Activated T-helper 1 cell treated with anti-CD3 and anti-CD28 coated beads, Interleukin-12 subunit alpha, Interleukin-12 subunit beta, Interleukin-2, Interleukin-4 antibody, amounts not matched to agents 30 ng/mL and 10 ng/mL and 1 ng/mL, durations not matched to agents 14 hours and 24 hours and 36 hours (primary cell): Measurements from ENCODE around the gene CALML6. TPM values are rescaled to one million over a fixed set of nuclear protein-coding genes. Genes with fewer than 3 reads are reported as not detected.

Source experiments
- DNase-seq: peaks from one replicate; pipeline ENCODE4 v3.0.0; 2021; ENCODE audit warnings: low spot score
- H3K27ac Mint-ChIP-seq: one replicate; pipeline ENCODE4 v1.8.0; 2021; ENCODE audit warnings: mild to moderate bottlenecking, mixed read lengths
- H3K27me3 Mint-ChIP-seq: one replicate; pipeline ENCODE4 v1.8.0; 2022; ENCODE audit warnings: mild to moderate bottlenecking, moderate library complexity, mixed read lengths; ENCODE audit not compliant: insufficient read depth
- H3K36me3 Mint-ChIP-seq: one replicate; pipeline ENCODE4 v1.8.0; 2021; ENCODE audit warnings: low read depth, mixed read lengths
- H3K4me1 Mint-ChIP-seq: one replicate; pipeline ENCODE4 v1.8.0; 2021; ENCODE audit warnings: low read depth, mixed read lengths
- H3K4me3 Mint-ChIP-seq: one replicate; pipeline ENCODE4 v1.8.0; 2021; ENCODE audit warnings: mild to moderate bottlenecking, moderate library complexity, mixed read lengths
- H3K9me3 Mint-ChIP-seq: one replicate; pipeline ENCODE4 v1.8.0; 2021; ENCODE audit warnings: mixed read lengths
- intact Hi-C: fragments of 100-400 bp; cut with micrococcal nuclease; formaldehyde crosslinking; loops from one replicate; pipeline ENCODE4 v1.15.1; 2024
- total RNA-seq: library from RNA; stranded (reverse); gene quantifications from 2 replicates; pipeline ENCODE4 v1.2.3, GENCODE V29; 2022

The CALML6 gene
- total RNA-seq, 1 donor from 2014 or later = 0.36 TPM

- H3K4me1 Mint-ChIP-seq = no peaks in the 10 kb centered on the region
- H3K27me3 Mint-ChIP-seq = peaks cover 2% of the 10 kb centered on the region
- no peaks in the 10 kb centered on the region for H3K36me3 Mint-ChIP-seq
- peak overlapping the region; percentile 64 for H3K4me3 Mint-ChIP-seq
- peak; percentile 99 for DNase-seq
- no peaks in the 10 kb centered on the region for H3K9me3 Mint-ChIP-seq
- intact Hi-C loops = loop anchor here (1.0 to 2.0 kb wide), 6 partner anchors 10 to 667 kb away; partner anchors contain the start of genes GNB1 and PRXL2B
- H3K27ac Mint-ChIP-seq = peak overlapping the region; percentile 70
These were observed 4.4 kb downstream of the CALML6 start for GRCh38 chr1:1919304-1920056.

DNA sequence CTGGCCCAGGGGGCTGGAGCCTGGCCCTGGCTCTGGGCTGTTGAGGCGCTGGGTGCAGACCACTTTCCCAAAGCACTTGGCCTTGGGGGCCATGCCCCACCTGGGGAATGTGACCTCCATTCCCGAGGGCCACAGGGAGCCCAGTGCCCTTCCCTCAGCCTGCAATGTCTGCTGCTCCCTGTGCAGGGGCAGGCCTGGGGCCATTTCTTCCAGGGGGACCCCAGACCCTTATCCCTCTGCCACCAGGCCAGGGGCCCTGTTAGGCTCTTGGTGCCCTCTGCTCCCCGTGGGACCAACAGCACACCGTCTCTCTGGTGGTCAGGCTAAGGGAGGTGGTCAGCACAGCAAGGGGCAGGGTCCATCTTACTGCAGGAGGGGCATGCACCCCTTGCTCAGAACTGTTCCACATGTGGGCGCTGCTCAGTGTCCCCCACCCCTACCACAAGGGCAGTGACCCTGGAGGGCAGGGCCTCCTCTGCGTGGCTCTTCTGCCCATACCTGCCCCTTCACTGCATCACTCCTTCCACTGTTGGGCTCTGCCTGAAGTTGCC is 5.1 kb downstream of the CALML6 start:
- H3K27me3 Mint-ChIP-seq = peaks cover 2% of the 10 kb centered on the region
- no peak for DNase-seq
- H3K9me3 Mint-ChIP-seq = no peaks in the 10 kb centered on the region
- no peaks in the 10 kb centered on the region for H3K4me1 Mint-ChIP-seq
- intact Hi-C loops = no loop called here
- no peaks in the 10 kb centered on the region for H3K36me3 Mint-ChIP-seq
- no peak overlapping the region for H3K27ac Mint-ChIP-seq
- H3K4me3 Mint-ChIP-seq = peak overlapping the region; percentile 49

DNA sequence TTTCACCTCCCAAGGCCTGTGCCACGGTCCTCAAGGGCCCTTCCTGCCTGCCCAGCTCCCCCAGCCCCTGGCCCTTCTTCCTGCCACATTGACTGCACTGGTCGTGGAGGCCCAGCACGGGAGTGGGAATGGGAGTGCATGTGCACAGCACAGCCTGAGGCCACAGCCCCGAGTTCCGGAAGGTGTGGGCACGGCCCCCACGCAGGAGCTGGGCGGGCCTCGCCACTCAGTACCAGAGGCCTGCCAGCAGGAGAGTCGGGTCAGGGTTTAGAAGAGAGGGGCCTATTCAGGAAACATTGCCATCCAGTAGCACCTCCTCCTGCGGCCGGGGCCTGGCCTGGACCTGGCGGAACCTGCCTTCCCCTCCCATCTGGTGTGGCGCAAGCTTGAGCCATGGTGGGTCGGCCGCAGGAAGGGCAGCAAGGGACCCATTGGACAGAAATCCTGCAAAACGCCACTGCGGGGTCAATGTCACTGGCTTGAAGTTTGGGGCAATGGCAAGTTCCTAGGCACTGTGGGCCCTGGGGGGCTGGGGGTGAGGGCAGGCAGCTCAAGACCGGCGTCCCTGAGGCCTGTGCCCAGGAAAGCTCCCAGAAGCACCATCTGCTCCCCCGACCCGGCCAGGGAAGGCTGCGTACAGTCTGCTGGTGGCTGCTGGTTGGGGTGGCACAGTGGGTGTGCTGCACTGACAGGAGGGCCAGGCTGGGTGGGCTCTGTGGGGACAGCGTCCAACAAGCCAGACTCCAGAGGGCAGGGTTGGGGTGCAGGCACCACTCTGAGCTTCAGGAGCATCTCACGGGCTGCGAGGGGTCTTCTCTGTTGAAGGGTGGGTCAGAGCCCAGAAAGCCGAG is 5.8 kb downstream of the CALML6 start:
- Mint-ChIP-seq H3K9me3 (no peaks in the 10 kb centered on the region), H3K4me3 (peak overlapping the region; percentile 49), H3K27ac (no peak overlapping the region), H3K27me3 (peaks cover 2% of the 10 kb centered on the region), H3K4me1 (no peaks in the 10 kb centered on the region), H3K36me3 (no peaks in the 10 kb centered on the region)
- intact Hi-C loops = no loop called here
- DNase-seq = no peak

GRCh38 chr1:1921459-1921862 is 6.4 kb downstream of the CALML6 start:
- Mint-ChIP-seq H3K9me3 (no peaks in the 10 kb centered on the region), H3K27me3 (no peaks in the 10 kb centered on the region), H3K27ac (no peak overlapping the region), H3K4me3 (no peak overlapping the region), H3K36me3 (no peaks in the 10 kb centered on the region), H3K4me1 (no peaks in the 10 kb centered on the region)
- DNase-seq = no peak
- intact Hi-C loops = no loop called here

DNA sequence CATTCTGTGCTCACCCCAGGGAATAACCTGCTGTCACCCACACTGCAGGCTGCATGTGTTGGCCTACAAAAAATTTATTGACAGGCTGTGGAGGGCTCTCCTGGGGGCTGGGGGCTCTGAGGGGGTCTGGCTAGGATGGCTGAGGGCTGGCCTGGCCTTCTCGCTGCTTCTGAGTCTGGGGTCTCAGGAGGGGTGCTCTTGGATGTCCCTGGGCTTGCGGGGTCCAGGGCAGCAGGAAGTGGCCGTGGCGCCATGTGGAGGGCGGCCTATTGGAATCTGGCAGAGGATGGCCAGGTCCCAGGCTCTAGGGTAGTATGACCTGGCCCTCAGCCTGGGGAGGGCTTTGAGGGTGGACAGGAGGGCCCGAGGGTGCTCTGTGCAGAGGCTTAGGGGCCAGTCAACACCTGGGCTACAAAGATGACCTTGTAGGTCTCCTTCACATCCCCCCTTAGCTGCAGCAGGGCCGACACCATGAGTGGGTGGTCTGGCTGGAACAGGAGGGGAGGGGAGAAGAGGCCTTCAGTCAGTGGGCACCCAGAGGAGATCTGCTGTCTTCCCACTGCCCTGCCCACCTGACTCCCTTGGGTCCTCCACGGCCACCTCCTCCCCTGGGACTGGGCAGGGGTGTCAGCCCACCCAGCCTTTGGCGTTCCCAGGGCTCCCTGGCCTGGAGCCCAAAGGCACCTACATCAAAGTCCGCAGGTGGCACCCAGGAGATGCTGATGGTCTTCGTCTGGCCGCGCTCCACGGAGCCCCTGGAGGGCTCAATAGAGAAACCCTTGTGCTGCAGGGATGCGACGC is 7.0 kb downstream of the CALML6 start:
- H3K27ac Mint-ChIP-seq = no peak overlapping the region
- no peak for DNase-seq
- no peaks in the 10 kb centered on the region for H3K27me3 Mint-ChIP-seq
- no peaks in the 10 kb centered on the region for H3K4me1 Mint-ChIP-seq
- H3K36me3 Mint-ChIP-seq = no peaks in the 10 kb centered on the region
- H3K9me3 Mint-ChIP-seq = no peaks in the 10 kb centered on the region
- H3K4me3 Mint-ChIP-seq = no peak overlapping the region
- intact Hi-C loops = no loop called here

GRCh38 chr1:1922702-1922955 is 7.6 kb downstream of the CALML6 start:
- Mint-ChIP-seq H3K27ac (no peak overlapping the region), H3K9me3 (no peaks in the 10 kb centered on the region), H3K4me3 (no peak overlapping the region), H3K27me3 (no peaks in the 10 kb centered on the region), H3K4me1 (no peaks in the 10 kb centered on the region), H3K36me3 (no peaks in the 10 kb centered on the region)
- no peak for DNase-seq
- intact Hi-C loops = no loop called here

- Mint-ChIP-seq H3K4me1 (no peaks in the 10 kb centered on the region), H3K27me3 (no peaks in the 10 kb centered on the region), H3K4me3 (no peak overlapping the region), H3K9me3 (no peaks in the 10 kb centered on the region), H3K27ac (no peak overlapping the region), H3K36me3 (no peaks in the 10 kb centered on the region)
- intact Hi-C loops = no loop called here
- no peak for DNase-seq
These were observed 8.1 kb downstream of the CALML6 start for GRCh38 chr1:1922956-1923833.

- no peaks in the 10 kb centered on the region for H3K4me1 Mint-ChIP-seq
- no peaks in the 10 kb centered on the region for H3K36me3 Mint-ChIP-seq
- no peak overlapping the region for H3K27ac Mint-ChIP-seq
- no peaks in the 10 kb centered on the region for H3K27me3 Mint-ChIP-seq
- H3K4me3 Mint-ChIP-seq = no peak overlapping the region
- no peak for DNase-seq
- no peaks in the 10 kb centered on the region for H3K9me3 Mint-ChIP-seq
- intact Hi-C loops = no loop called here
These were observed 9.3 kb downstream of the CALML6 start for GRCh38 chr1:1924386-1924785.

GRCh38 chr1:1924849-1925248 is 9.8 kb downstream of the CALML6 start:
- no peak overlapping the region for H3K27ac Mint-ChIP-seq
- H3K9me3 Mint-ChIP-seq = no peaks in the 10 kb centered on the region
- intact Hi-C loops = no loop called here
- no peak overlapping the region for H3K4me3 Mint-ChIP-seq
- no peaks in the 10 kb centered on the region for H3K4me1 Mint-ChIP-seq
- H3K27me3 Mint-ChIP-seq = no peaks in the 10 kb centered on the region
- DNase-seq = no peak
- H3K36me3 Mint-ChIP-seq = no peaks in the 10 kb centered on the region

DNA sequence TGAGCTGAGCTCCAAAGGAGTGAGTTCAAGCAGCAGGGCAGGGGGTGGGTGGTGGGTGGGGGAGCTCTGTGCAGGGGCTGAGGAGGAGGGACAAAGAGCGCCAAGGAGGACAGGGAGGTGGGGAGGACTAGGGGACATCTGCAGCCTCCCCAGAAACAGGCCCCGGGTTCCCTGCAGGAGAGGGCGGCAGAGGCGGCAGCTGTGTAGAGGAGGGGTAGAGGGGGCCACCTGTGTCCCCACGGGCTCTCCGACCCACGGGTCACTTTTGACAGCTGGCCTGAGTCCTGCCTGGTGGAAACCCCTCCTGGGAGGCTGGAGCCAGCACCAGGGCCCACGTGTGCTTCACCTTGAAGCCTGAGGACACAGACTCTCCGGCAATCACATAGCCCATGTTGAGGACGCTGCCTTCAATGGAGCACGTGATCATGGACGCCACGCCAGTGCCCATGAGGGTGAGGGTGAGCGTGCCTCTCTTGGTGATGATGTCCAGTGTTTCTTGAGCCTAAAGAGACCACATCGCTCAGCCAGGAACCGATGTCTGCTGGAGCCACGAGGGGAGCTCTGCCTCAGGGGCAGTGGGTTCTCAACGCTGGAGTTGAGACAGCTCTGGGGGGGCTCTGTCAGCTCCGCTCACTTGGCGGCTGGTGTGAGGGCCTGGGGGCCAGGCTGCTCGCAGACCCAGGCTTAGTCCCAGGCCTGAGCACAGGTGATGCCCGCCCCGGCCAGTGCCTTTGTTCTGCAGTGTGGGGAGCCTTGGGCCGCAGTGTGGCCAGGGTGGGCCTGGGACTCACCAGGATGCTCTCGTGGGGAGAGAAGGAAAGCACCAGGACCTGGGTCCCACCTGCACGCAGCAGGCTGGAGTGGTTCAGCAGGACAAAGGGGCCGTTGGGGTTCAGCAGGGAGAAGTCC is 10.6 kb downstream of the CALML6 start:
- Mint-ChIP-seq H3K4me1 (no peaks in the 10 kb centered on the region), H3K36me3 (no peaks in the 10 kb centered on the region), H3K4me3 (no peak overlapping the region), H3K27me3 (no peaks in the 10 kb centered on the region), H3K27ac (no peak overlapping the region), H3K9me3 (no peaks in the 10 kb centered on the region)
- intact Hi-C loops = no loop called here
- DNase-seq = no peak

DNA sequence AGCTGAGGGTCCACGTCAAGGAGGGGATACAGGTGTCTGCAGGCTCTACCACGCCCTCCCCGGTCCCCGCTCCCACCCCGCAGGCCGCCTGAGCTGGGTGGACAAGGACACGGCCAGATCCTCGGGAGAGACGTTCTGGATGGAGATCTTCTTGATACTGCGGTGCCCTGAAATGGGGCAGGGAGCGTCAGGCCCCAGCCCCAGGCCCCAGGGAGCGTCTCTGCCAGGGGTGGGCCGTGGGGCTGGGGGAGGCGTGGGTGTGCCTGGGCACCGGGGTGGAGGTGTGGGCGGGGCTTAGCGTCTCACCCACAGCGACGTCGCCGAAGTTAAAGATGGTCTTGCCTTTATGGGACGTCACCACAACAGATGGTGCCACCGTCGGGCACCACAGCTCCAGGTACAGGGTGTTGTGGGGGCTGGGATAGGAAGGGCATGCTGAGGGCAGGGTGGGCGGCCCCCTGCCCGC is 11.3 kb downstream of the CALML6 start:
- Mint-ChIP-seq H3K36me3 (no peaks in the 10 kb centered on the region), H3K9me3 (no peaks in the 10 kb centered on the region), H3K4me1 (no peaks in the 10 kb centered on the region), H3K4me3 (no peak overlapping the region), H3K27me3 (no peaks in the 10 kb centered on the region), H3K27ac (no peak overlapping the region)
- intact Hi-C loops = no loop called here
- no peak for DNase-seq
